Ishikawa (cell line): ENCODE results near the gene ABHD12.

Source experiments
- CEBPB ChIP-seq: IDR thresholded peaks from 2 replicates; pipeline ENCODE4 v1.6.1; 2012
- CREB1 ChIP-seq: IDR thresholded peaks from 2 replicates; pipeline ENCODE4 v1.6.1; 2012; ENCODE audit warnings: low read depth
- EGR1 ChIP-seq: IDR thresholded peaks from 2 replicates; pipeline ENCODE4 v1.6.1; 2012
- EP300 ChIP-seq: IDR thresholded peaks from 2 replicates; pipeline ENCODE4 v1.6.1; 2012; ENCODE audit warnings: borderline replicate concordance
- FOXM1 ChIP-seq: IDR thresholded peaks from 2 replicates; pipeline ENCODE4 v1.6.1; 2012; ENCODE audit warnings: low read depth, borderline replicate concordance
- NFIC ChIP-seq: IDR thresholded peaks from 2 replicates; pipeline ENCODE4 v1.6.1; 2012
- RAD21 ChIP-seq: IDR thresholded peaks from 2 replicates; pipeline ENCODE4 v1.6.1; 2012; ENCODE audit warnings: low read depth
- REST ChIP-seq: IDR thresholded peaks from 2 replicates; pipeline ENCODE4 v1.6.1; 2012; ENCODE audit warnings: low read depth, mild to moderate bottlenecking
- TAF1 ChIP-seq: IDR thresholded peaks from 2 replicates; pipeline ENCODE4 v1.6.1; 2012; ENCODE audit warnings: low read depth, mild to moderate bottlenecking
- TCF12 ChIP-seq: IDR thresholded peaks from 2 replicates; pipeline ENCODE4 v1.6.1; 2012; ENCODE audit warnings: low read depth
- TEAD4 ChIP-seq: IDR thresholded peaks from 2 replicates; pipeline ENCODE4 v1.6.1; 2012
- USF1 ChIP-seq: IDR thresholded peaks from 2 replicates; pipeline ENCODE4 v1.6.1; 2012
- YY1 ChIP-seq: IDR thresholded peaks from 2 replicates; pipeline ENCODE4 v1.6.1; 2012; ENCODE audit warnings: low read depth
- ZBTB7A ChIP-seq: IDR thresholded peaks from 2 replicates; pipeline ENCODE4 v1.6.1; 2012; ENCODE audit warnings: low read depth
- TF ChIP-seq, protein P1 (sequence below): IDR thresholded peaks from 2 replicates; pipeline ENCODE4 v1.6.1; 2012

Gene ABHD12

GRCh38 chr20:25402583-25402982 lies 11.9 kb upstream of the ABHD12 start:
- TF ChIP-seq, protein P1, sequence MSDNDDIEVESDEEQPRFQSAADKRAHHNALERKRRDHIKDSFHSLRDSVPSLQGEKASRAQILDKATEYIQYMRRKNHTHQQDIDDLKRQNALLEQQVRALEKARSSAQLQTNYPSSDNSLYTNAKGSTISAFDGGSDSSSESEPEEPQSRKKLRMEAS, result no peak
- TF ChIP-seq REST, result no peak
- no peak for TF ChIP-seq EP300
- TF ChIP-seq CEBPB, result no peak
- no peak for TF ChIP-seq EGR1
- no peak for TF ChIP-seq FOXM1
- TF ChIP-seq YY1, result no peak
- TF ChIP-seq NFIC, result no peak
- no peak for TF ChIP-seq CREB1

- TF ChIP-seq USF1 (no peak), TEAD4 (peak; percentile 58), YY1 (no peak), RAD21 (peak; percentile 84), FOXM1 (no peak), CREB1 (no peak)
These were observed 8.4 kb upstream of the ABHD12 start for GRCh38 chr20:25399037-25399430.

- TF ChIP-seq YY1 (no peak), RAD21 (no peak), NFIC (no peak), REST (no peak), CEBPB (no peak), TAF1 (no peak), EGR1 (no peak), TCF12 (no peak), TEAD4 (no peak), USF1 (no peak), CREB1 (no peak), ZBTB7A (no peak), FOXM1 (no peak), EP300 (no peak)
- TF ChIP-seq, protein P1, result no peak
These were observed 7.9 kb upstream of the ABHD12 start for GRCh38 chr20:25398376-25399036.

GRCh38 chr20:25397821-25398220 lies 7.2 kb upstream of the ABHD12 start:
- TF ChIP-seq, protein P1, result no peak
- TF ChIP-seq CEBPB, result no peak
- TF ChIP-seq RAD21, result no peak
- no peak for TF ChIP-seq ZBTB7A
- TF ChIP-seq TAF1, result no peak
- no peak for TF ChIP-seq EP300

DNA sequence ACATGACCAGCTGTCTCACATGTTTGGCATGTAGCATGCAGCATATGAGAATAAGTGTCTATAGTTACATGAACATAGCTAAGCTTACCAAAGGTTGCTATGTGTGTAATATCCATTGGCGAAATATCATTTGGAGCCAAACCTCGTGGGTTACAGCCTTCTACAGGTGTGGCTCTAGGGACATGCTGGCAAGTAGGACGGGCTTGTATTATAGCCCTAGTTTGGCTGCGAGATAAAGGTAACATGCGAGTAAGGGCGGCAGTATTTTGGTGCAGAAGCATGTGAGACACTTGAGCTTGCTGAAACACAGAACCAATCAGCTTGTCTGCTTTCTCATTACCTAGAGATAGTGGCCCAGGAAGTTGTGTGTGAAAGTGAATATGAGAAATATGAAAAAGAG lies 6.5 kb upstream of the ABHD12 start:
- no peak for TF ChIP-seq EP300
- TF ChIP-seq FOXM1, result no peak

- TF ChIP-seq TEAD4 (no peak), FOXM1 (no peak), ZBTB7A (no peak), EGR1 (no peak), TAF1 (no peak), TCF12 (no peak), REST (no peak), NFIC (no peak), CEBPB (no peak), RAD21 (no peak), USF1 (no peak), CREB1 (no peak), EP300 (no peak)
These were observed 4.4 kb upstream of the ABHD12 start for GRCh38 chr20:25394996-25395395.
